T-helper 2 cell (primary cell): Measurements from ENCODE around the gene HECW1.

Experiments used
- DNase-seq, 5 experiments: peaks; one replicate each; pipeline versions ENCODE4 v3.0.0 to v3.0.0-alpha.2; 2012 to 2022

Gene HECW1

DNA sequence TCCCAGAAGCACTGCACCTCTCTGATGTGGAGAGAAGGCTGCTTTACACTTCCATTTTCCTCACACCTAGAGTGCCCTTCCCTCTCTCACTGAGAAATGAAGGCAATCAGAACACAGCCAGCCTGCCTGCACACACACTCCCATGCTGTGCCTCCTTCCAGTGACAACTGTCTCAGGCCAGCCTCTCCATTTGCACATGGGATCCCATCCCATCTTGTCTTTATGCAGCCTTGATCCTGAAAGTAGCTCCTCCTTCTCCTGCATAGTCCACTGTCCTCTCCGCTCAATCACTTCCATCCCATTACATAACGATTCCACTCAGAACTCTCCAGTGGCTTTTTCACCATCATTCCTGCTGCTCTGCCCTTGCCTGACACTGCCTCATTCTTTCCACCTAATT is 266.8 kb downstream of the HECW1 start:
- DNase-seq = no peak

DNA sequence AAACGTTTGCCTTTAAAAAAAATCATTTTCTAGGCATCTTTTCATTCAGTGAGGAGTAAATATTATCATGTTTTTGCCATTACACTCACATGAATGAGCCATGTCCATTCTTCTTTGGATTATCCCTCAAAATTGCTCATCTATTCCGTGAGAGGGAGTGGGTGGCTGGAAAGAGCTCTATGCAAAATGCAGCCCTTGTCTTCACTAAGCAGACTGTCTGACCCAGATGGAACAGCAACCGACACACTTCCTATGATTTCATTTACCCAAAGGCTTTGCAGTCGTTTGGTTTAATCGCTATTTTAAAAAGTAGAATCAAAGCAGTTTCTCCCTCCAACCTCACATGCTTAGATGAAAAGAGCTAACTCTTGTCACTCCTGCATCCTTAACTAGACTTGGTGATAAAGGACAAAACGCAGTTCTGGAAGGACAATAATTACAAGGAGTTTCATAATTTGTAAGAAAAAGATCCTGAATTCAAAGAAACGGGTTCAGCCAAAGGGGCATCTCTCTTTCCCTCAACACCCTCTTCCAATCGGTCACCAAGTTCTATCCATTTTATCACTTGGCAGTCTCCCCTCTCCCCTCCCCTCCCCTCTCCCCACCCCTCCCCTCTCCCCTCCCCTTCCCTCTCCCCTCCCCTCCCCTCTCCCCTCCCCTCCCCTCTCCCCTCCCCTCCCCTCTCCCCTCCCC is 272.3 kb downstream of the HECW1 start:
- no peak for DNase-seq

DNA sequence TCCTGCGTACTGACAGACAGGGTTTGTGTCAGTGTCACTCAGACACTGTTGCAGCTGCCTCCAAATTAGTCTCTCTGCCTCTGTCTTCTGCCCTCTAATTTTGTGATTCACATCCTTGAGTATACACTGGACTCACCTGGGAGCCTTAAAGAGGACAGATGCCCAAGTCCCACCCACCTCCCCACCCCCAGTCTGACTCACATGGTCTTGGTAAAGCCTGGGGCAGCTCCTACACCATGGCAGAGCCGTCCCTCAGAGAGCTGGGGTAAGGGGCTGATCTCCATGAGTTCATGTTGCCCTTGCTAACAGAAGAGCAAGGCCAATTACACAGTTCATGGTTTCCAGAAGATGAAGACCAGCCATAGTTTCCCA is 272.8 kb downstream of the HECW1 start:
- no peak for DNase-seq

DNA sequence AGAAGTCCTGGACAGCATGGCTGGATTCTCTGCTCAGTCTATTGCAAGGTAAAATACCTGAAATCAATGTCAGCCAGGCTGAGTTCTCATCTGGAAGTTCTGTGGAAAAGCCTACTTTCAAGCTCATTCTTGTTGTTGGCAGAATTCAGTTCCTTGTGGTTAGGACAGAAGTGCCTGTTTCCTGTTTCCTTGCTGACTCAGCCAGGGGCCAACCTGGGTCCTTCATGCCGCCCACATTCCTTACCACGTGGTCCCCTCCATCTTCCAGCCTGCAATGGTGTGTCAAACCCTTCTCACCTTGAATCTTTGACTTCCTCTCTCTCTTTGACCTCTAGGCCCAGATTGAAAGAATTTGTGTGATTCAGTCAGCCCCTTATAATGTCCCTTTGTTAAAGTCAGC is 273.4 kb downstream of the HECW1 start:
- no peak for DNase-seq

DNA sequence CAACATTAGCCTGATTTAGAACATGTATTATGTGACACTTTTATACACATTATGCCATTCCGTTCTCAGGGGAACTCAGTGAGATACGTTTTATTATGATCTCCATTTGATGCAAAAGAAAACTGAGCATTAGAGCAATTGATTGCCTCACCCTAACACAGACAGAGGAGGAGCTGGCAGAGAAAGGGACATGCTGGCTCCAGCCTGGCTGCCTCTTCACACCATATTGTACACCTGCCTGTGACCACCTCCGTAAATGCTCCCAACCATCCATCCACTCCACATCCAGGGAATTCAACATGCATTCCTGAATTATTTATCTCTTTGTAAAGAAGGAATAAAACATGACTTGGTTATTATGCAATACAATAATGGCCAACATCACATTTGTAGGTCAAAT is 275.5 kb downstream of the HECW1 start:
- no peak for DNase-seq

DNA sequence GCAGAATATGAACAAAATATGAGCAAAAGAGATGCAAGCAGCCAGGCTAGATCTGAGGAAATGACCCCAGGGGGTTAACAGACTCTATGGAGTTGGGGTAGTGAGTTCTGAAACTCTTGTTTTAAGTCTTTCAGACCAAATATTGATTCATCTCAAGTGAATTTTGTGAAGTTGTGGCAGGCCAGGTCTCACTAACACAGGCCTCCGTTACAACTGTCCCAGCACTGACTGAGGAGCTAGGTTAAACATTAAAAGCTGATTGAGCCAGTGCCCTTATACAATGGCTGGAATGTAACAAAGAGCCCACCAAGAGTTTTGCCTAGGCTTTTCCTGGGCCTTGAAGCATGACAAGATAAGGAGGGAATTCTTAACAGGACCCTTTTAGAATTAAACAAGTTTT is 278.1 kb downstream of the HECW1 start:
- DNase-seq = no peak

DNA sequence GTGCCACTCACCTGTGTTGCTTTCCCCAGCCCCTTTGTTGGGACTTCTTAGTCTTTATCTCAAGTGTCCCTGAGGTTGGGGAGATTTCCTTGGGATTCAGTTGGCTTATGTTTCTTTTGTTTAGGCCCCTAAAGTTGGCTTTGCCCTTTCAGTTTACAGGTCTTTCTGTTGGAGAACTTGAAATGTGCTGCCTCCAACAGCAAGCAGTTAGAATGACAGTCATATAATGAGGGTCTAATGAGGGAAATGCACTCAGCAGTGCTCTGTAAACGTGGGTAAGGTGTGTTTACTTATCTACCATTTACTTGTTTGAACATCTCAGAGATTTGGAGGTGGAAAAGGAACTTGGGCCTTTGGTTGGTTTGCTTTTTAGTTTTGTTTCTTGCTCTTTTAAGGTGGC is 279.1 kb downstream of the HECW1 start:
- no peak for DNase-seq

DNA sequence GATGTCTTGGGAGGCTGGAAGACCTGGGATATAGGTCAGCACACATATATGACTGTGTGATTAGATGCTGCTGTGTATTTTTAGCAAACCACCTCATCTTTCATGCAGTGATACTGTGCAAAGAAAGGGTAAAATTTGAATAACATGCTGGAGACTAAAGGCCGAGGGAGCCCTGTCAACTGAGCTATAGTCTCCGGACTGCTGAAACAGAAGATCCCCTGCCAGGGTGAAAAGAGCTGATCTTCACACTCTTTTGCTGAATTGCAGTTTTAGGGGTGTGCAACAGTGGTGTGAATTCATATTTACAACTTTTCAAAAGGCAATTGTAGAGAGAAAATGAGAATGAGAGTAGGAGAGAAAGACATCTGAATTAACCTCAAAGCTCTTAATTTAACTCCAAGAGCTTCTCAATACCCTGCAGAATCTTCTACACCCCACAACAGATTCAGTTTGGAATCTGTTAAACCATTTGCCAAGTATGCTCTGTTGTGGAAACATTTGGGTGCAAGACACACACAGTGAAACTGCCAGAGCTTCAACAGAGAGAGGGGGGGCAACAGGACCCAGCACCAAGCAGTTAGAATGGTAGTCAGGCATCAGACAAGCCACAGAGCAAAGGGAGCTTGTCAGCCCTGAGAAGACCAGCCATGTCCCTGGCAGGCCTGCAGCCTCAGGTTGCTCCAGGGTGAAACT is 280.3 kb downstream of the HECW1 start:
- DNase-seq = no peak

DNA sequence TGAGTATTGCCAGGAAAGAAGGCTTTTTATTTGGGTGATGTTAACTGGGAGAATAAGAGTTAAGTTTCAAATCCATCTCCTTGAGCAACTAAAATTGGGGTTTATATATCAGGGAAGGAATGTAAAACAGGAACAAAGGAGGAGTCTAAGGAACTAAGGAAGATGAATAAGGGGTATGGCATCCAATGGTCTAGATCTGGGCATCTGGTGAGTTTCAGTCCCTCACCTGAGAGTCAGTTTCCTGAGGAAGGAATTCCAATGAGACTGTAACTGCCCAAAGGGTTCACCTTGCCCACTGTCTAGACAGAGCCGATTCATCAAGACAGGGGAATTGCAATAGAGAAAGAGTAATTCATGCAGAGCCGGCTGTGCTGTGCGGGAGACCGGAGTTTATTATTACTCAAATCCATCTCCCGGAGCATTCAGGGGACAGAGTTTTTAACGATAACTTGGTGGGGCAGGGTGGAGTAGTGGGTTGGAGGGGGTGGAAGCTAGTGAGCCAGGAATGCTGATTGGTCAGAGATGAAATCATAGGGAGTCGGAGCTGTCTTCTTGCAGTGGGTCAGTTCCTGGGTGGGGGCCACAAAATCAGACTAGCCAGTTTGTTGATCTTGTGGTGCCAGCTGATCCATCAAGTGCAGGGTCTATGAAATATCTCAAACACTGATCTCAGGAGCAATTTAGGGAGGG is 282.1 kb downstream of the HECW1 start:
- DNase-seq = no peak

DNA sequence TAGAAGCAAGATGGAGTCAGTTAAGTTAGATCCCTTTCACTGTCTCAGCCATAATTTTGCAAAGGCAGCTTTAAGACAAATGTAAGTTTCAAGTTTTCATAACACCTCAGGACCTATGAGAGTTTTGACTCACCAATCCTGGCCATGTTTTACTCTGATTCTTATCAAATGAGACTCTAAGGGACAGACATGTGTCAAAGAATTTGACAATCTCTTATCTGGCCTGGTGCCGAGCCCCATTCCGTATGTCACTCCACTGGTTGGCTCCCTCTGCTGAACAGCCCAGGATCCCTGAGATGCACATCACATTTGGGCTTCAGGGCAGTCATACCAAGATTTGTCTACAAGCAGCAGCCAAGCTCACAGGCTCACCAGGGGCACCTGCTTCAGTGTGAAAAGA is 282.9 kb downstream of the HECW1 start:
- no peak for DNase-seq

DNA sequence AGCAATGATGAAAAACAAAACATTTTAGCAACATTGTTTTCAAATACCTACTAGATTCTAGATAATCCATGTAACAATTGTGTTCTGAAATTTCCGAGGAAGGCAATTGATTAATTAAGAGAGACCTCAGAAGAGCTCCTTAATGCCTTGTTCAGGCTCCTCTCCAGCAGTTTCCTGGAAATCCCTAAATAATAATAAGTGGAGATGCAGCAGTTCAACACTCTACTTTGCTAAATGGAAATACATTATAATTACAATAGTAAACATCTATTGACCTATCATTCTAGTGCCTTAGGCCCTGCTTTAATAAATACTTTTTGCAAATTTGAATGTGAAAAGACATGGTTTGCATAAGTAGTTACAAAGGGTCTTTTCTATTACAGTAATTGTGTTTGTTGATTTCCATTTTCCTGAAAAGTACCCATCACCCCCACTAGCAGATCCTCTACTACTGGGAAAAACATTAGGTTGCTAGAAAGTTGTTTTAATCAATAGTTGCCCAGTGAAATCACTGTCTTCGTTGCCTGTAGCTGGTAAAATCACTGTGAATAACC is 283.8 kb downstream of the HECW1 start:
- no peak for DNase-seq

DNA sequence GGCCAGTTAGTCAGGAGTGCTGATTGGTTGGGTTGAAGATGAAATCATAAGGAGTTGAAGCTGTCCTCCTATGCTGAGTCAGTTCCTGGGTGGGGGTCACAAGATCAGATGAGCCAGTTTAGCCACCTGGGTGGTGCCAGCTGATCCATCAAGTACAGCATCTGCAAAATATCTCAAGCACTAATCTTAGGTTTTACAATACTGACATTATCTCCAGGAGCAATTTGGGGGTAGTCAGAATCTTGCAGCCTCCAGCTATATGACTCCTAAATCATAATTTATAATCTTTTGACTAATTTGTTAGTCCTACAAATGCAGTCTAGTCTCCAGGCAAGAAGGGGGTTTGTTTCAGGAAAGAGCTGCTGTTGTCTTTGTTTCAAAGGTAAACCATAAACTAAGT is 286.4 kb downstream of the HECW1 start:
- no peak for DNase-seq

DNA sequence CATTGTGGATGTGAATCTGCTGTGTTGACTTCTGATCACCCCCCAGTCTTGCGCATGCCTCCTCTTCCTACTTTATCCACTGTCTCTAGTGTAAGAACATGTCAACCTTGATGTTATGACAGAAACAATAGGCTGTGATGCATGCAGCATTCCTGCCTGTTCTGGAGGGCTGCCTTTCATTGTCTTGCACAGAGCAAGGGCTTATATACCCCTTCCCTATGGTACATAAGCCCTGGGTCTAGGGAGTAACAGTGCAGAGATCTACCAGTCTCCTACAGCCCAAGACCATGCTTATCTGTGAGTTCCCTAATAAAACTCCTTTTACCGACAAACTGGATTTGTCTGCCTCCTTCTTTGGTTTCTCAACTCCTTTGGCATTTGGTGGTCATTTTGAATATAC is 293.5 kb downstream of the HECW1 start:
- no peak for DNase-seq

DNA sequence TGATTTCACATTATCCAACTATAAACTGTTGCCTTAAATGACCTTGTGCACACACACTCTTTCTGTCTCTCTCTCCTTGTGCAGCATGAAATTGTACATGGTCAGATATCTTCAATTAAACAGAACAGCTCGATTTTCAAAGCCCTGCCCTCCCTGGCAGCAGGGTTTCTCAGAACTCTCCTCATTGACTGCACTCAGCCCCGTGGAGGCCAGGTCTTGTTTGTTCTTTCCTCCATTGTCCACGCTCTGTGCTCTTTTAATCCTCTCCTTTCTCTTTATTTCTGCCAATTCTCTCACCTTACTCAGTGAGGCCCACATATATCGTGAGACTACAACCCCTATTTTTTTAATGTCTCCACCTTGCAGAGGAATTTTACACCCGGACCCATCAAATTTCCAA is 294.5 kb downstream of the HECW1 start:
- DNase-seq = no peak

DNA sequence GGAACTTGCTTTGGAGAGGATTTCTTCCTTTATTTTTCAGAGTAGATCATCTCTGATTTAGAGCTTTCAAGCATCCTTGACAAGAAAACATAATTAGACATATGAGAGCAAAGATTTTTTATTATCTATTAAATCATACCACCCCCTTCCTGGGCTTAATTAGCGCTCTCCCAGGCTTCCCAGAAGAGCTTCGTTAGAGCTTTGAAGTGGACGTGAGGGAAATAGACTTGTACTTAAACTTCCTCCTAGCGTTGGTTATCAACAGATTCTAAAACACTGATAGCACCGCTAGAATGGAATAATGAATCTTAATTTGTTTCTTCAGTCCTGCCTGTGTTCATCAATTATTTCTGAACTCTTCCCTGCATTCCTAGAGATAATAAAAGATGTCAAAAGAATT is 296.5 kb downstream of the HECW1 start:
- DNase-seq = no peak

DNA sequence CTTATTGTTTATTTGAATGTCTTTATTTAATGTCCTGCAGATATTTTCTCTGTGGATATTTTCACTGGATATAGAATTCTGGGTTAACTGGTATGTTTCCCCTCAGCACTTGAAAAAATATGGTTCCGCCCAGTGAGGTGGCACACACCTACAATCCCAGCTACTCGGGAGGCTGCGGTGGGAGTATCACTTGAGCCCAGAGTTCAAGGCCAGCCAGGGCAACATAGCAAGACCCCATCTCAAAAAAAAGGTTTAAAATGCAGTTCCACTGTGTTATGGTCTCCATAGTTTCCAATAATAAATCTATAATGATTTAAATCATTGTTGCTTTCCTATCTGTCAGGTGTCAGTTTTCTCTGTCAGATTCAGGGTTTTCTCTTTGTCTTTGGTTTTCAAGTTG is 305.0 kb downstream of the HECW1 start:
- no peak for DNase-seq

DNA sequence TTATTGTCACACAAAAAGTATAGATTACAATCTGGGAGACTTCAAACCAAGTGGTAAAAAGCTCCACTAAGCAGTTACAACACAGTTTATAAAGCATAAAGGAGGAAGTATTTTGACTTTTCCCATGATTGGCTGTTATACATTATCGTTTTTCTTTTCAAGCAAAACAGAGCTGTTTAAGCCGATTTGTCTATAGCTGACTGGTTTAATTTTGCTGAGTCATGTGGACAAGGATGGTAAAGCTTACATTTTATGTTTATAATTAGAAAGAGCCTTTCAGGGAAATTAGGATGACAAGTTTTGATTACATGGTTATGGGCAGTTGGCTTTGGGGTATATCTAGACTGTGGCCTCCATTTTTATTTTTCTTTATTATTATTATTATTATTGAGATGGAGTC is 318.0 kb downstream of the HECW1 start:
- DNase-seq = no peak

DNA sequence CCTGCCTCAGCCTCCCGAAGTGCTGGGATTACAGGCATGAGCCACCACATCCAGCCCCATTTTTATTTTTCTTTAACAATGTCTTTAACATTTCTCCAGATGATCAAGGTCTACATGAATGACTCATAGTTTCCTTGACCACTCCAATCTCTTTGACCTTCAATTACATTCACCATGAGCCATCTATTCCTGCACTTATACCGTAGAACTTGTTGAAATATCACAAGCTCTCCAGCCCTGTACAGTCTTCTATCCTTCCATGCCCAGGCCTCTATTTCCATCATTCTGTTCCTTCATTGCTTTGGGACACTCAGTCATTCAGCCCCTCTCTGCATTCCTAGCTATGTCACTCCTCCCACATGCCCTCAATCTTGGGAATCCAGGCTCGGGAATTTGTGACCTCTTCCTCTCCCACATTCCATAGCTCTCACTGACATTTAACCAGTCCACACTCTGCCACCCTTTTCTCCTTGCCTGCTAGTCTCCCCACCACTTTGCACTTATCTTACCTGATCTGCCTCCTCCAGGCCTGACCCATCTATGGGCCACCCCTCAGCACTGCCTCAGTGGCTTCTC is 318.7 kb downstream of the HECW1 start:
- DNase-seq = no peak

DNA sequence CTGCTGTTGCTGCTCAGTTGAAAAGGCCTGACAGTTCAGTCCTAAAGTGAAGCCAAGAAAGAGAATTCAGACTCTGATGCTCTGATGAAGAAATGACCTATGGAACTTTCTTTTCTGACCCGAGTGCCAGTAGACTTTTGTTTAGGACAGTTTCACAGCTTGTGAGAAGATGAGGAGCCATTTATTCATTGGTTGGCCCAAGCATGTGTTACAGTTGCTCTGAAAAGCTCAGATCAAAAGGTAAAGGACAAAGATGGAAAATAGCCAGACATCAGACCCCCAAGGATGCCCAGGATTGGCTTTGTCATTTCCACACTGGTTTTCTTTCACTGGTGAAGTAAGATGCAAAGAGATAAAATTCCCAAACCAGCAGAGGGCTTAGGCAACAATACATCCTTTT is 321.2 kb downstream of the HECW1 start:
- no peak for DNase-seq

DNA sequence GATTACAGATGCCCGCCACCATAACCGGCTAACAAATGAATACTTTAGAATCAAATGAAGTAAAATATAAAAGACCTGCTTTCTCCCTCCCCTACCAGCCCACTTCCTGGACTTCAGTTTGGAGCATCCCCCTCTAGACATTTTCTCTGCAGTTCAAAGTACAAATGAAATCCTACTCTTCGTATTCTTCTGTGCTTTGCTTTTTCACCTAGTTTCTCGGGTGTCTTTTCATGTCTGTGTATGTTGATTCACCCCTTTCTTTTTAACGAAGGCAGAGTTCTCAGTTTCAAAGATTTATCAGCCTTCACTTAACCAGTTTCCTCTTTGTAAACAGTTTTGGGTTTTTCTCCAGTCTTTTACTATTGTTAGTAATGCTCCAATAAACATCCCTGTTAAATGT is 324.6 kb downstream of the HECW1 start:
- DNase-seq = no peak

DNA sequence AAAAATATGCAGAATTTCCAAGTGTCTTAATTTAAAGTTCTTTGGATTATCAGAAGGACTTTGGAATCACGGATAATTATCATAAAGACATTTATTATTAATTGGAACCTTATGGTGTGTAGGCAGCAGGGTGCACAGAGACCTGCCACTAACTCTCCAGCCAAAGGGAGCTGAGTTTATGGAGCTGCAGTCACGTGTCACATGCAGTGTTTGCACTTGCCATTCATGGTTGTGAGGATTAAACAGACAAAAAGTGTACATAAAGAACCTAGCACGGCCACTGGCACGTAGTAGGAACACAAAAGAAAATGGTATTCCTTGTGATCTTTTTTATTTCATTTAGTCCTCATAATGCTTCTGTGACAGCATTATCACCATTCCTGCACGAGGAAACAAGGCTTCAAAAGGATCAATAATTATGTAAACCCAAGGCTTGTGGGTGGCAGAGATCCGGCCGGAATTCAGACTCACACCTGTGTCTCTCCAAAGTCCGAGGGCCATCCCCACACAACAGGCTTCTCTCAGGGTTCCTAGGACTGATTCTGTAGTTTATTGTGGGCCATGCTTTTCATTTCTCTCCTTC is 326.5 kb downstream of the HECW1 start:
- DNase-seq = no peak

DNA sequence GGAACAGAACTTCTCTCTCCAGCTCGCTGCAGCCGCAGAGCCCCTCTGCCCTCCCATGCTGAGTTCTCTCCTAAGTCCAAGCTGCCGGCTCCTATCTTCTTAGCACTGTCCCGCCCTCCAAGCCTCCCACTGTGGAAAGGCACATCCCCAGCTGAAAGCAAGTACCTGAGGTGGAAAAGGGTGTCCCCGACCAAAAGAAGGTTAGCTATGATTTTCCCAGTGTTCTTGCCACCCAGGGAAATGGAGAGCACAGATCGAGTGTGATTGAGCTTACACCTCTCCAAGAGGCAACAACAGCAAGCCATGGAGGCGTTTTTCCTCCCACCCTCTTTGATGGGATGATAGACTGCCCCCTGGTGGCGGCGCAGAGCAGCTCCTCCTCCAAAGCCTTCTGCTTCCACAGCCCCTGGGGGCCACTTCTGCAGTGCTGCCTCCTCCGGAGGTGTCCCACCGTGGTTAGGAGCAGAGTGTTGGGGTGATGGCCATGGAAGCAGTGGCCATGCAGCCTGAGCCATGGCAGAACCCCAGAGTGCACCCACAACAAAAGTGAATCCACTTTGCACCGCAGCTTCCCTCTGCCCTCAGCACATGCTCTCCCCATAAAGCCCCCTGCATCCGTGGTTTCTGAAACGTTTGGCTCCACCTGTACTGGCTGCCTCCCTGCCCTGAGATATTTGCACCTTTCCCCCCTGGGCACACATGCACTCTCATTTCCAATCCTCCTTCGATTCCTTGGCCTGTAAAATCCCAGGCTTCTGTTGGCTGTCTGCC is 327.4 kb downstream of the HECW1 start:
- DNase-seq = peak in 3 of 5 experiments; percentile 36 to 70 (median 43)
